ENCODE data around the gene DMD.

DMD gene

DNA sequence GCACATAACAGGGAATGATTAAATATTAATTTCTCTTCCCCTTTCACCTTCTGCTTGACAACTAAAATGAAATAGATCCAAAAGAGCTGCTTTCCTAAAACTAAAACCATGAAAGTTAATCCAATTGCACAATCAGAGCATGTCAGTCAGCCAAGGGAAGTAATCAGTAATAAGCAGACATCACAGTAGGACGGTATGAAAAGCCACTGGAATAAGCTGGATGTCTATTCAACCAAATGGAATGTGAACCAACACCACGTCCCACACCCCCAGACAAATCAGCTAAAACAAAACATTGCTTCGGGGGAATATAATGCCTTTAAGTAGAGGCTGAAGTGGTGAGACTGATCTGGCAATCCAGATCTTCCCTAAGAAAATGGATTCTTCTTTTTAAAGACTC is 1280.1 kb downstream of the DMD start:
- no peak for DNase-seq (ENCODE audit: low read depth)
- TF ChIP-seq, protein P1, sequence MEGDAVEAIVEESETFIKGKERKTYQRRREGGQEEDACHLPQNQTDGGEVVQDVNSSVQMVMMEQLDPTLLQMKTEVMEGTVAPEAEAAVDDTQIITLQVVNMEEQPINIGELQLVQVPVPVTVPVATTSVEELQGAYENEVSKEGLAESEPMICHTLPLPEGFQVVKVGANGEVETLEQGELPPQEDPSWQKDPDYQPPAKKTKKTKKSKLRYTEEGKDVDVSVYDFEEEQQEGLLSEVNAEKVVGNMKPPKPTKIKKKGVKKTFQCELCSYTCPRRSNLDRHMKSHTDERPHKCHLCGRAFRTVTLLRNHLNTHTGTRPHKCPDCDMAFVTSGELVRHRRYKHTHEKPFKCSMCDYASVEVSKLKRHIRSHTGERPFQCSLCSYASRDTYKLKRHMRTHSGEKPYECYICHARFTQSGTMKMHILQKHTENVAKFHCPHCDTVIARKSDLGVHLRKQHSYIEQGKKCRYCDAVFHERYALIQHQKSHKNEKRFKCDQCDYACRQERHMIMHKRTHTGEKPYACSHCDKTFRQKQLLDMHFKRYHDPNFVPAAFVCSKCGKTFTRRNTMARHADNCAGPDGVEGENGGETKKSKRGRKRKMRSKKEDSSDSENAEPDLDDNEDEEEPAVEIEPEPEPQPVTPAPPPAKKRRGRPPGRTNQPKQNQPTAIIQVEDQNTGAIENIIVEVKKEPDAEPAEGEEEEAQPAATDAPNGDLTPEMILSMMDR (IDR thresholded peaks at IDR 0.05; ENCODE audit: low read depth, low read length): no peak
- TF ChIP-seq POLR2A (IDR thresholded peaks at IDR 0.05; ENCODE audit: extremely low read depth, insufficient read length) (no peak), MYC (IDR thresholded peaks at IDR 0.05; ENCODE audit: low read depth, low read length) (no peak)
- TF ChIP-seq, protein P2, sequence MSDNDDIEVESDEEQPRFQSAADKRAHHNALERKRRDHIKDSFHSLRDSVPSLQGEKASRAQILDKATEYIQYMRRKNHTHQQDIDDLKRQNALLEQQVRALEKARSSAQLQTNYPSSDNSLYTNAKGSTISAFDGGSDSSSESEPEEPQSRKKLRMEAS (IDR thresholded peaks at IDR 0.05; ENCODE audit: low read depth, low read length): no peak
- no peak overlapping the region for H3K4me3 ChIP-seq (ENCODE audit: low read depth, low read length)

DNA sequence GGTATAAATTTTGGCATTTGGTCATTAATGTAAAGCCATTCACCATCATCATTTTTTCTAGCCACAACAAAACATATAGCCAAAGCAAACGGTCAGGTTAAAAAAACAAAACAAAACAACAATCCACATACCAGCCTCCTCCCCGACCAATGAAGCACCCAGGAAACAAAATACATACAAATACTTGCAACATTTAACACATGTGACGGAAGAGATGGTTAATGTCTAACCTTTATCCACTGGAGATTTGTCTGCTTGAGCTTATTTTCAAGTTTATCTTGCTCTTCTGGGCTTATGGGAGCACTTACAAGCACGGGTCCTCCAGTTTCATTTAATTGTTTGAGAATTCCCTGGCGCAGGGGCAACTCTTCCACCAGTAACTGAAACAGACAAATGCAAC is 1282.0 kb downstream of the DMD start:
- TF ChIP-seq, protein P1 (IDR thresholded peaks at IDR 0.05; ENCODE audit: low read depth, low read length): no peak
- no peak for TF ChIP-seq POLR2A (IDR thresholded peaks at IDR 0.05; ENCODE audit: extremely low read depth, insufficient read length)
- TF ChIP-seq, protein P2 (IDR thresholded peaks at IDR 0.05; ENCODE audit: low read depth, low read length): no peak
- no peak for TF ChIP-seq MYC (IDR thresholded peaks at IDR 0.05; ENCODE audit: low read depth, low read length)
- no peak for DNase-seq (ENCODE audit: low read depth)
- no peak overlapping the region for H3K4me3 ChIP-seq (ENCODE audit: low read depth, low read length)

DNA sequence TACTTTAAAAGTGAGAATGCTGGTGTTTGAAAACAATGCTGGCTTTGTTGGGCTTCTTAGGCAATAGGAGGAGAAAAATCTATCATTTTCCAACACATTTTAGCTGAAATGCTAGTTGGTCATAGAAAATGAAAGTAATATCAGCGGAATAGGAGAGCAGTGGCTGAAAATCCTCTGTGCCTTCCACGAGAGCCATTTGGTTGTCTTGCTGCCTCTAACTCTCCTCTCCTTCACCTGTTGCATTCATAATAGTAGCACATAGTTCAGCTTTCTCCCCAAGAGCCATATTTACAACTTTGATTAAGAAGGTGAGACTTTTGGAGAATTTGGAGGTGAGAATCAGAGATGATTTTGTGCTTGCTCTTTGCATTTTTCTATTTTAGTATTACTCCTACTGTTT is 1290.1 kb downstream of the DMD start:
- H3K4me3 ChIP-seq (ENCODE audit: low read depth, low read length): no peak overlapping the region
- no peak for DNase-seq (ENCODE audit: low read depth)
- TF ChIP-seq, protein P2 (IDR thresholded peaks at IDR 0.05; ENCODE audit: low read depth, low read length): no peak
- no peak for TF ChIP-seq MYC (IDR thresholded peaks at IDR 0.05; ENCODE audit: low read depth, low read length)
- TF ChIP-seq, protein P1 (IDR thresholded peaks at IDR 0.05; ENCODE audit: low read depth, low read length): no peak

DNA sequence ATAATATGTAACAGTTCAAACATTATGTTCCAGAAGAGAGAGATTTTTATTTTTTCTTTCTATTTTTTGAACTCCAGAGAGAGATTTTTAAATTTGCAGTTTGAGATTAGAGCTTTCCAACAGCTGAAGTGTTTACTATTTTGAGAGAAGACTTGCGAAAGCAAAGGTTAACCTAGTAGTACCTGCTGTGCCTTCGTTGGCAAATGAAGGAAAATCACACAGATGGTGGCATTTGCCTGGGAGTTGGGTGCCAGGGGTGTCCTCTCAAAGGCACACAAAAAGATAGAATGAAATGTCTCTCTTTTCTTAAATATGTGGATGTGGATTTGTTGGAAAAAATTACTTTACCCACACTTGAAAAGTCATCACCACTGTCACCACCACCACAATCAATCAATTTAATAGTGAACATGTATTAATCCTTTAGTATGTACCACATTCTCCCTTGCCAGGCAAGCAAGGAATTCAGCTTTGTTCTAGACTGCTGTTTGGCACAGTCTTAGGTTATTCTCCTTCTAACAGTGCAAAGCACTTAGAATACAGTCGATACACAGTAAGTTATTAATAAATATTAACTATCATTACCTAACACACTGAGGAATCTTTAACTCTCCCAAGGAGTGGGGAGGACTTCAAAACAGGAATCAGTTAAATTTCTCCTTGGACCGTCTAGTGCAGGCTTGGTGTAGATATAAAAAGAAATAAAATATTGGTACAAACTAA is 1301.3 kb downstream of the DMD start:
- no peak for DNase-seq (ENCODE audit: low read depth)
- no peak overlapping the region for H3K4me3 ChIP-seq (ENCODE audit: low read depth, low read length)
- TF ChIP-seq, protein P1 (IDR thresholded peaks at IDR 0.05; ENCODE audit: low read depth, low read length): no peak
- TF ChIP-seq POLR2A (IDR thresholded peaks at IDR 0.05; ENCODE audit: extremely low read depth, insufficient read length) (no peak), MYC (IDR thresholded peaks at IDR 0.05; ENCODE audit: low read depth, low read length) (no peak)
- TF ChIP-seq, protein P2 (IDR thresholded peaks at IDR 0.05; ENCODE audit: low read depth, low read length): no peak

DNA sequence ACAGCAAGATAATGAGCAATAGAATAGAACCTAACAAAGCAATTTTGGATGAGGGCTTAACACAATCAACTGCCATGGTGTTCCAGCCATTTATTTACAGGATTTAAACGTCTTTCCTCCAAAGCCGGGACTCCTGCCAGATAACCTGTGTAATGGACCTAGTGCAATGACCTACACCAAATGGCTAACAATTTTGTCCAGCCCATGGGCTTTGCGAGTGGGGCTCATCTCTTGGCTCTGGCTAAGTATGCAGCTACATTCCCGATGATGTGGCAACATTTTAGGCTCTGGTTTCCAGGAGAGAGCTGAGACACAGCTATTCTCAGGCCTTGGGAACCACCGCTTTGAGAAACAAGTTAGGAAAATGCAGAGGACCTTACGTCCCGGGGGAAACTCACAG is 1317.2 kb downstream of the DMD start:
- H3K4me3 ChIP-seq (ENCODE audit: low read depth, low read length): no peak overlapping the region
- no peak for DNase-seq (ENCODE audit: low read depth)
- TF ChIP-seq, protein P1 (IDR thresholded peaks at IDR 0.05; ENCODE audit: low read depth, low read length): no peak
- TF ChIP-seq MYC (IDR thresholded peaks at IDR 0.05; ENCODE audit: low read depth, low read length): no peak
- TF ChIP-seq POLR2A (IDR thresholded peaks at IDR 0.05; ENCODE audit: extremely low read depth, insufficient read length): no peak
- TF ChIP-seq, protein P2 (IDR thresholded peaks at IDR 0.05; ENCODE audit: low read depth, low read length): no peak

Data from NB4 (cell line).